ENCODE measurements around the gene CXorf66. TPM values are rescaled to one million over a fixed set of nuclear protein-coding genes. Genes with fewer than 3 reads are reported as not detected.
"Not testable (repeated sequence)": the region's sequence is repeated elsewhere in the genome, so short reads cannot be mapped to it uniquely, and the experiment has no call there.

CXorf66 gene
- polyA plus RNA-seq (ENCODE audit: low read depth in 6 of 6), result not detected

GRCh38 chrX:139965421-139965820 is at the start of gene CXorf66:
Gene CXorf66, minus strand, starts transcription at chrX:139965521. Its CDS starts 25 bp downstream, at chrX:139965496.
- H3K4me3 Mint-ChIP-seq, result no peak within 1 kb of the TSS
- H3K9me3 Mint-ChIP-seq, result peaks cover 0 to 15% (median 6%) of the 10 kb centered on the region in 7 donors
- H3K27me3 Mint-ChIP-seq, result peaks cover 3 to 19% (median 5%) of the 10 kb centered on the region in 3 donors
- no peak within 1 kb of the TSS for H3K27ac Mint-ChIP-seq
- DNase-seq, result no peak
- ATAC-seq (ENCODE audit: low read depth in 2 of 2), result no peak
- no peaks in the 10 kb centered on the region for H3K36me3 Mint-ChIP-seq
- peaks cover 0 to 2% (median 0%) of the 10 kb centered on the region in 3 donors for H3K4me1 Mint-ChIP-seq

GRCh38 chrX:139982856-139983255 is 17.5 kb upstream of the CXorf66 start:
- DNase-seq (no peak), ATAC-seq (ENCODE audit: low read depth in 2 of 2) (no peak)
- H3K27ac Mint-ChIP-seq, result no peak overlapping the region
- H3K9me3 Mint-ChIP-seq, result peaks cover 0 to 3% (median 0%) of the 10 kb centered on the region in 7 donors
- no peak overlapping the region for H3K4me3 Mint-ChIP-seq
- no peaks in the 10 kb centered on the region for H3K36me3 Mint-ChIP-seq
- no peaks in the 10 kb centered on the region for H3K27me3 Mint-ChIP-seq
- H3K4me1 Mint-ChIP-seq, result no peaks in the 10 kb centered on the region

- no peak overlapping the region for H3K4me3 Mint-ChIP-seq
- no peaks in the 10 kb centered on the region for H3K36me3 Mint-ChIP-seq
- peaks cover 6 to 30% (median 12%) of the 10 kb centered on the region in 3 donors for H3K27me3 Mint-ChIP-seq
- H3K27ac Mint-ChIP-seq, result no peak overlapping the region
- DNase-seq (no peak), ATAC-seq (ENCODE audit: low read depth in 2 of 2) (no peak)
- peaks cover 0 to 10% (median 2%) of the 10 kb centered on the region in 7 donors for H3K9me3 Mint-ChIP-seq
- peaks cover 0 to 3% (median 0%) of the 10 kb centered on the region in 3 donors for H3K4me1 Mint-ChIP-seq
Measured at GRCh38 chrX:139974471-139974870, 9.2 kb upstream of the CXorf66 start.

- no peak overlapping the region for H3K4me3 Mint-ChIP-seq
- DNase-seq, result no peak
- peaks cover 0 to 10% (median 3%) of the 10 kb centered on the region in 7 donors for H3K9me3 Mint-ChIP-seq
- peaks cover 6 to 34% (median 12%) of the 10 kb centered on the region in 3 donors for H3K27me3 Mint-ChIP-seq
- H3K36me3 Mint-ChIP-seq, result no peaks in the 10 kb centered on the region
- ATAC-seq (ENCODE audit: low read depth in 2 of 2), result no peak
- peaks cover 0 to 3% (median 0%) of the 10 kb centered on the region in 3 donors for H3K4me1 Mint-ChIP-seq
- no peak overlapping the region for H3K27ac Mint-ChIP-seq
Measured at GRCh38 chrX:139972629-139973624, 7.6 kb upstream of the CXorf66 start.

- H3K27me3 Mint-ChIP-seq, result peaks cover 6 to 40% (median 12%) of the 10 kb centered on the region in 3 donors
- H3K27ac Mint-ChIP-seq, result no peak overlapping the region
- DNase-seq (no peak), ATAC-seq (ENCODE audit: low read depth in 2 of 2) (no peak)
- H3K4me1 Mint-ChIP-seq, result peaks cover 0 to 3% (median 0%) of the 10 kb centered on the region in 3 donors
- H3K4me3 Mint-ChIP-seq, result no peak overlapping the region
- peaks cover 0 to 10% (median 2%) of the 10 kb centered on the region in 7 donors for H3K9me3 Mint-ChIP-seq
- H3K36me3 Mint-ChIP-seq, result no peaks in the 10 kb centered on the region
Measured at GRCh38 chrX:139972113-139972512, 6.8 kb upstream of the CXorf66 start.

GRCh38 chrX:139971394-139971749 is 6.1 kb upstream of the CXorf66 start:
- Mint-ChIP-seq H3K27me3 (peaks cover 6 to 40% (median 12%) of the 10 kb centered on the region in 3 donors), H3K4me1 (peaks cover 0 to 3% (median 0%) of the 10 kb centered on the region in 3 donors), H3K9me3 (peaks cover 0 to 4% (median 2%) of the 10 kb centered on the region in 7 donors), H3K4me3 (no peak overlapping the region), H3K36me3 (no peaks in the 10 kb centered on the region), H3K27ac (no peak overlapping the region)
- no peak for DNase-seq
- ATAC-seq (ENCODE audit: low read depth in 2 of 2), result no peak

GRCh38 chrX:139969286-139969685 is 4.0 kb upstream of the CXorf66 start:
- Mint-ChIP-seq H3K9me3 (peaks cover 0 to 6% (median 2%) of the 10 kb centered on the region in 7 donors), H3K4me3 (no peak overlapping the region), H3K4me1 (peaks cover 0 to 3% (median 0%) of the 10 kb centered on the region in 3 donors), H3K36me3 (no peaks in the 10 kb centered on the region), H3K27me3 (peaks cover 6 to 40% (median 12%) of the 10 kb centered on the region in 3 donors), H3K27ac (no peak overlapping the region)
- DNase-seq (no peak), ATAC-seq (ENCODE audit: low read depth in 2 of 2) (no peak)

GRCh38 chrX:139967750-139968149 is 2.4 kb upstream of the CXorf66 start:
- H3K4me1 Mint-ChIP-seq, result peaks cover 0 to 3% (median 0%) of the 10 kb centered on the region in 3 donors
- H3K4me3 Mint-ChIP-seq, result no peak overlapping the region
- no peaks in the 10 kb centered on the region for H3K36me3 Mint-ChIP-seq
- no peak overlapping the region for H3K27ac Mint-ChIP-seq
- peaks cover 0 to 15% (median 6%) of the 10 kb centered on the region in 7 donors for H3K9me3 Mint-ChIP-seq
- ATAC-seq (ENCODE audit: low read depth in 2 of 2) (no peak), DNase-seq (no peak)
- H3K27me3 Mint-ChIP-seq, result peaks cover 6 to 33% (median 12%) of the 10 kb centered on the region in 3 donors

GRCh38 chrX:139967300-139967699 is 2.0 kb upstream of the CXorf66 start:
- H3K9me3 Mint-ChIP-seq, result peaks cover 0 to 15% (median 6%) of the 10 kb centered on the region in 7 donors
- peaks cover 6 to 30% (median 12%) of the 10 kb centered on the region in 3 donors for H3K27me3 Mint-ChIP-seq
- H3K27ac Mint-ChIP-seq, result no peak overlapping the region
- DNase-seq, result no peak
- no peaks in the 10 kb centered on the region for H3K36me3 Mint-ChIP-seq
- ATAC-seq (ENCODE audit: low read depth in 2 of 2), result no peak
- peaks cover 0 to 3% (median 0%) of the 10 kb centered on the region in 3 donors for H3K4me1 Mint-ChIP-seq
- no peak overlapping the region for H3K4me3 Mint-ChIP-seq

- ATAC-seq (ENCODE audit: low read depth in 2 of 2); H3K4me1 Mint-ChIP-seq; DNase-seq; H3K27ac Mint-ChIP-seq; H3K36me3 Mint-ChIP-seq; H3K4me3 Mint-ChIP-seq: not testable (repeated sequence)
- peaks cover 0 to 15% (median 6%) of the 10 kb centered on the region in 7 donors for H3K9me3 Mint-ChIP-seq
- H3K27me3 Mint-ChIP-seq, result peaks cover 5 to 26% (median 8%) of the 10 kb centered on the region in 3 donors
Measured at GRCh38 chrX:139966159-139966558, 838 bp upstream of the CXorf66 start.

- H3K27ac Mint-ChIP-seq; H3K36me3 Mint-ChIP-seq; H3K4me1 Mint-ChIP-seq; DNase-seq; ATAC-seq (ENCODE audit: low read depth in 2 of 2); H3K4me3 Mint-ChIP-seq: not testable (repeated sequence)
- peaks cover 0 to 18% (median 6%) of the 10 kb centered on the region in 7 donors for H3K9me3 Mint-ChIP-seq
- peaks cover 16 to 41% (median 17%) of the 10 kb centered on the region in 3 donors for H3K27me3 Mint-ChIP-seq
Measured at GRCh38 chrX:139961091-139961490, 4.2 kb downstream of the CXorf66 start.

GRCh38 chrX:139949703-139950102 is 15.6 kb downstream of the CXorf66 start:
- H3K4me1 Mint-ChIP-seq, result no peaks in the 10 kb centered on the region
- H3K9me3 Mint-ChIP-seq, result peaks cover 0 to 2% (median 0%) of the 10 kb centered on the region in 7 donors
- DNase-seq, result no peak
- H3K27me3 Mint-ChIP-seq, result peaks cover 0 to 8% (median 4%) of the 10 kb centered on the region in 3 donors
- no peak for ATAC-seq (ENCODE audit: low read depth in 2 of 2)
- no peak overlapping the region for H3K4me3 Mint-ChIP-seq
- H3K27ac Mint-ChIP-seq, result no peak overlapping the region
- no peaks in the 10 kb centered on the region for H3K36me3 Mint-ChIP-seq

- Mint-ChIP-seq H3K27me3 (peaks cover 0 to 10% (median 8%) of the 10 kb centered on the region in 3 donors), H3K4me3 (no peak overlapping the region), H3K9me3 (peaks cover 0 to 2% (median 0%) of the 10 kb centered on the region in 7 donors), H3K36me3 (no peaks in the 10 kb centered on the region), H3K4me1 (peaks cover 0 to 7% (median 0%) of the 10 kb centered on the region in 3 donors), H3K27ac (no peak overlapping the region)
- ATAC-seq (ENCODE audit: low read depth in 2 of 2) (no peak), DNase-seq (no peak)
Measured at GRCh38 chrX:139945075-139945474, 20.2 kb downstream of the CXorf66 start.

All from naive B cell (primary cell).